HG02938 (cell line): ENCODE data around the gene FAM135A.
"Not testable (repeated sequence)": the region's sequence is repeated elsewhere in the genome, so short reads cannot be mapped to it uniquely, and the experiment has no call there.

Source experiments
- ATAC-seq: cut with Tn5 transposase; IDR thresholded peaks from one replicate; pipeline ENCODE4 v1.9.1; 2021; ENCODE audit warnings: mild to moderate bottlenecking, moderate library complexity; ENCODE audit not compliant: unreplicated experiment

Gene FAM135A

DNA sequence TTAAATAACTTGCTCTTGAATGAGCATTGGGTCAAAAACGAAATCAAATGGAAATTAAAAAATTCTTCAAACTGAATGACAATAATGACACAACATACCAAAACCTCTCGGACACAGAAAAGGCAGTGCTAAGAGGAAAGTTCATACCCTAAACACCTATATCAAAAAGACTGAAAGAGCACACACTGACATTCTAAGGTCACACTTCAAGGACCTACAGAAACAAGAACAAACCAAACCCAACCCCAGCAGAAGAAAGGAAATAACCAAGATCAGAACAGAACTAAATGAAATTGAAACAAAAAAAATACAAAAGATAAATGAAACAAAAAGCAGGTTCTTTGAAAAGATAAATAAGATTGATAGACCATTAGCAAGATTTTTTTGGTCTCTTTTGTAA is 194.1 kb downstream of the FAM135A start:
- not testable (repeated sequence) for ATAC-seq

DNA sequence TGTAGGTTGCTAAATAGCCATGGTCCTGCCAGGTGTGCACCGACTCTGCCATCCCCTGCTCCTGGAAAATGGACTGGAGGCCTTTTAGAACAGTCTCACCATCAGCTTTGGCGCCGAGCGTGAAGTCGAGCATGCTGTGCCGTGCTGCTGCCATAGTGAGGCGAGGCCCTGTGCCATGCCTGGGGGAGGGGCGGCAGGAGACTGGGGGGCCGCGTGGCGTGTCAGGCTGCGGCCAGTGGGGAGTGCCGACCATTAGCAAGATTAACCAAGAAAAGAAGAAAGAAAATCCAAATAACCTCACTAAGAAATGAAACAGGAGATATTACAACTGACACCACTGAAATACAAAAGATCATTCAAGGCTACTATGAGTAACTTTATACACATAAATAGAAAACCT is 195.9 kb downstream of the FAM135A start:
- ATAC-seq, result not testable (repeated sequence)
